ENCODE results near the gene MAFG. TPM values are rescaled to one million over a fixed set of nuclear protein-coding genes. Genes with fewer than 3 reads are reported as not detected.

The MAFG gene
- total RNA-seq, 4 donors from 2014 or later = 37.1 to 65.5 (median 51.9) TPM

DNA sequence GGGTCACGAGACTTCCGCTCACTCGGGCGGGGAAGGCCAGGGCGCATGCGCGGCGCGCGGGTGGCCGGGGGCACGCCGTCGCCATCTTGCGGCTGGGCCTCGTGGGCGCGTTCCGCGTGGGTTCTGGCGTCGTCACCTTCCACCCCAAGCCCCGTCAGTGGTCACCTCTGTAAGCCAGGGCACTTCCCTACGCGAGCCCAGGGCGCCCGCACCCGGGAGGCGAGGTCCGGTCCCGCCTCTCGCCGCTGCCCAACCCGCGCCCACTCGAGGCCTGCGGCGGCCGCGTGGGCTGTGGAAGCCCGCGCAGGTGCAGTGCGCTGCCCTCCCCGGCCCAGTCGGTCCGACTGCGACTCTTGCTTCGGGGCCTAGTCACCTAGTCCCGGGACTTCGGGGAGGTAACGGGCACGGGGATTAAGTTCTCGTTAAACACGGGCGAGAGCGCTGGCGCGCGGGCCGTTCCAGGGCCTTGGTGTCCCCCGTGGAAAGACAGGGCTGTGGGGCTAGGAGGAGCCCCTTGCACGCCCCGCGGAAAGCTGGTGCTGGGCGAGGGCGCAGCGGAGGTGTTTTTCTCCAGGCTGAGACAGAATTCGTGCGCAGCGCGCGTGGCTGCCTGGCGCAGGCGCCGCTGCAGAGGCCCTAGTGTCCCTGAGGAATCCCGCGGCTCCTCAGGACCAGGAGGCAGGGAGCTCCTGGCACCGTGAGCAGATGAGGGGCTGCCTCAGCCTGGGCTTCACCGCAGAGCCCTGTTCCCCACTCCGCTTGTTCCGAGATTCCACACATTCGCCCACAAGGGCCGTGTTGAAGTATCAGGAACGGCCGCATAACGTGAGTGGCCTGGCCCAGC, 55.9 kb downstream of the MAFG start:
- Histone ChIP-seq H3K27me3 (no peaks in the 10 kb centered on the region), H3K4me1 (peaks cover 35 to 37% of the 10 kb centered on the region in 2 donors), H3K36me3 (peaks cover 0 to 21% of the 10 kb centered on the region in 2 donors), H3K4me3 (peak overlapping the region; percentile 78 to 100 (median 90)), H3K9me3 (no peaks in the 10 kb centered on the region), H3K27ac (peak overlapping the region; percentile 96 to 99 (median 98))
- TF ChIP-seq, protein P1, sequence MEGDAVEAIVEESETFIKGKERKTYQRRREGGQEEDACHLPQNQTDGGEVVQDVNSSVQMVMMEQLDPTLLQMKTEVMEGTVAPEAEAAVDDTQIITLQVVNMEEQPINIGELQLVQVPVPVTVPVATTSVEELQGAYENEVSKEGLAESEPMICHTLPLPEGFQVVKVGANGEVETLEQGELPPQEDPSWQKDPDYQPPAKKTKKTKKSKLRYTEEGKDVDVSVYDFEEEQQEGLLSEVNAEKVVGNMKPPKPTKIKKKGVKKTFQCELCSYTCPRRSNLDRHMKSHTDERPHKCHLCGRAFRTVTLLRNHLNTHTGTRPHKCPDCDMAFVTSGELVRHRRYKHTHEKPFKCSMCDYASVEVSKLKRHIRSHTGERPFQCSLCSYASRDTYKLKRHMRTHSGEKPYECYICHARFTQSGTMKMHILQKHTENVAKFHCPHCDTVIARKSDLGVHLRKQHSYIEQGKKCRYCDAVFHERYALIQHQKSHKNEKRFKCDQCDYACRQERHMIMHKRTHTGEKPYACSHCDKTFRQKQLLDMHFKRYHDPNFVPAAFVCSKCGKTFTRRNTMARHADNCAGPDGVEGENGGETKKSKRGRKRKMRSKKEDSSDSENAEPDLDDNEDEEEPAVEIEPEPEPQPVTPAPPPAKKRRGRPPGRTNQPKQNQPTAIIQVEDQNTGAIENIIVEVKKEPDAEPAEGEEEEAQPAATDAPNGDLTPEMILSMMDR (IDR thresholded peaks at IDR 0.05 in 4 of 5, conservative IDR thresholded peaks at IDR 0.05 in 1 of 5) = peak in 3 of 5 experiments; percentile 29 to 66 (median 48)
- peak; percentile 95 to 97 for TF ChIP-seq POLR2A (IDR thresholded peaks at IDR 0.05)
- in situ Hi-C loops (cut with MboI; ENCODE audit: low sequenced_read_pairs in 4 of 4) = no loop called here
- peak; percentile 92 to 94 for DNase-seq
- intact Hi-C loops (cut with DNase I; ENCODE audit: low total_unique reads) = loop anchor here (1.0 to 5.0 kb wide), 3 partner anchors 15 to 106 kb away; partner anchors contain the start of gene ASPSCR1
- peak; percentile 83 to 88 for ATAC-seq

GRCh38 chr17:81870981-81871386, 56.6 kb downstream of the MAFG start, which contains the start of gene ARHGDIA:
Gene ARHGDIA, minus strand, starts transcription at chr17:81871337. Its CDS starts 1,407 bp downstream, at chr17:81869930.
- intact Hi-C loops (cut with DNase I; ENCODE audit: low total_unique reads) (loop anchor here (1.0 to 5.0 kb wide), 3 partner anchors 15 to 106 kb away; partner anchors contain the start of gene ASPSCR1), in situ Hi-C loops (cut with MboI; ENCODE audit: low sequenced_read_pairs in 4 of 4) (no loop called here)
- peaks cover 35 to 41% of the 10 kb centered on the region in 2 donors for H3K4me1 ChIP-seq
- no peaks in the 10 kb centered on the region for H3K27me3 ChIP-seq
- peak within 1 kb of the TSS; percentile 96 to 99 (median 98) for H3K27ac ChIP-seq
- TF ChIP-seq, protein P1 (IDR thresholded peaks at IDR 0.05 in 4 of 5, conservative IDR thresholded peaks at IDR 0.05 in 1 of 5) = no peak
- no peak for TF ChIP-seq POLR2A (IDR thresholded peaks at IDR 0.05)
- H3K4me3 ChIP-seq = peak within 1 kb of the TSS; percentile 78 to 100 (median 90)
- ATAC-seq = peak; percentile 12 to 23
- peaks cover 0 to 21% of the 10 kb centered on the region in 2 donors for H3K36me3 ChIP-seq
- no peak for DNase-seq
- no peaks in the 10 kb centered on the region for H3K9me3 ChIP-seq

GRCh38 chr17:81870131-81870980, 57.2 kb downstream of the MAFG start:
- DNase-seq = no peak
- peak overlapping the region; percentile 74 to 92 (median 78) for H3K4me3 ChIP-seq
- intact Hi-C loops (cut with DNase I; ENCODE audit: low total_unique reads) = loop anchor here (5.0 kb wide), 2 partner anchors 72 to 107 kb away; partner anchors contain the start of gene ASPSCR1

More at GRCh38 chr17:81870131-81870980, 57.2 kb downstream of the MAFG start:
- Histone ChIP-seq H3K4me1 (peaks cover 35 to 47% of the 10 kb centered on the region in 2 donors), H3K9me3 (no peaks in the 10 kb centered on the region), H3K27ac (peak overlapping the region; percentile 94 to 99 (median 97)), H3K36me3 (peaks cover 0 to 21% of the 10 kb centered on the region in 2 donors), H3K27me3 (no peaks in the 10 kb centered on the region)
- in situ Hi-C loops (cut with MboI; ENCODE audit: low sequenced_read_pairs in 4 of 4) = no loop called here
- no peak for TF ChIP-seq POLR2A (IDR thresholded peaks at IDR 0.05)
- TF ChIP-seq, protein P1 (IDR thresholded peaks at IDR 0.05 in 4 of 5, conservative IDR thresholded peaks at IDR 0.05 in 1 of 5) = no peak
- peak; percentile 7 to 15 for ATAC-seq

Data from gastrocnemius medialis (tissue), 4 donors.